Stimulated activated CD4-positive, alpha-beta T cell treated with anti-CD3 and anti-CD28 coated beads, Interleukin-2, amount 100 ng/mL, for 24 hours (primary cell): ENCODE results near the gene MYCN.
"Not testable (repeated sequence)": the region's sequence is repeated elsewhere in the genome, so short reads cannot be mapped to it uniquely, and the experiment has no call there.

Experiments used
- DNase-seq, 2 donors: peaks; one replicate each; pipeline ENCODE4 v3.0.0-alpha.2; 2020

MYCN gene

GRCh38 chr2:15945909-15946705, 5.8 kb downstream of the MYCN start:
- no peak for DNase-seq

GRCh38 chr2:15946983-15947382, 6.6 kb downstream of the MYCN start:
- DNase-seq, result no peak

GRCh38 chr2:15947431-15947830, 7.1 kb downstream of the MYCN start:
- no peak for DNase-seq

GRCh38 chr2:15948704-15948957, 8.3 kb downstream of the MYCN start:
- DNase-seq, result no peak

GRCh38 chr2:15949126-15949525, 8.8 kb downstream of the MYCN start:
- DNase-seq, result no peak

- no peak for DNase-seq
These were observed 9.2 kb downstream of the MYCN start for GRCh38 chr2:15949551-15949950.

GRCh38 chr2:15950088-15950952, 10.0 kb downstream of the MYCN start:
- no peak for DNase-seq

GRCh38 chr2:15951936-15952335, 11.6 kb downstream of the MYCN start:
- DNase-seq, result not testable (repeated sequence)

GRCh38 chr2:15952451-15953146, 12.2 kb downstream of the MYCN start:
- no peak for DNase-seq

- no peak for DNase-seq
These were observed 12.8 kb downstream of the MYCN start for GRCh38 chr2:15953147-15953630.

- DNase-seq, result no peak
These were observed 13.7 kb downstream of the MYCN start for GRCh38 chr2:15953891-15954680.

- DNase-seq, result no peak
These were observed 14.4 kb downstream of the MYCN start for GRCh38 chr2:15954761-15955160.

GRCh38 chr2:15955232-15955988, 15.1 kb downstream of the MYCN start:
- DNase-seq, result no peak

GRCh38 chr2:15956230-15956629, 15.9 kb downstream of the MYCN start:
- no peak for DNase-seq

- DNase-seq, result no peak
These were observed 16.7 kb downstream of the MYCN start for GRCh38 chr2:15956751-15957736.

GRCh38 chr2:15957881-15958713, 17.7 kb downstream of the MYCN start:
- DNase-seq, result no peak

- DNase-seq, result no peak
These were observed 19.2 kb downstream of the MYCN start for GRCh38 chr2:15959331-15960153.

- not testable (repeated sequence) for DNase-seq
These were observed 19.8 kb downstream of the MYCN start for GRCh38 chr2:15960154-15960520.
